Neuronal stem cell (in vitro differentiated cells): ENCODE data around the gene RIMOC1.

Source experiments
- DNase-seq: peaks from one replicate; pipeline ENCODE4 v3.0.0-alpha.2; 2013; ENCODE audit warnings: low spot score
- H2AFZ ChIP-seq: one replicate; pipeline ENCODE4 v1.6.1; 2013; ENCODE audit warnings: mild to moderate bottlenecking, low read length, inconsistent platforms
- H2AK5ac ChIP-seq: 2 replicates; pipeline ENCODE4 v1.6.1; 2013; ENCODE audit warnings: low read depth, mild to moderate bottlenecking, inconsistent platforms, low read length, moderate library complexity, mixed read lengths
- H2BK120ac ChIP-seq: 2 replicates; pipeline ENCODE4 v1.6.1; 2013; ENCODE audit warnings: low read depth, mild to moderate bottlenecking, inconsistent platforms, low read length, moderate library complexity, mixed read lengths
- H2BK12ac ChIP-seq: one replicate; pipeline ENCODE4 v1.6.1; 2013; ENCODE audit warnings: low read length, inconsistent platforms
- H2BK15ac ChIP-seq: 2 replicates; pipeline ENCODE4 v1.6.1; 2013; ENCODE audit warnings: mild to moderate bottlenecking, low read length, inconsistent platforms, mixed read lengths
- H2BK5ac ChIP-seq: one replicate; pipeline ENCODE4 v1.6.1; 2013; ENCODE audit warnings: inconsistent platforms, mild to moderate bottlenecking, low read length, moderate library complexity
- H3K14ac ChIP-seq: one replicate; pipeline ENCODE4 v1.6.1; 2013; ENCODE audit warnings: low read length, inconsistent platforms
- H3K18ac ChIP-seq: 2 replicates; pipeline ENCODE4 v1.6.1; 2013; ENCODE audit warnings: low read length, inconsistent platforms
- H3K23ac ChIP-seq: 2 replicates; pipeline ENCODE4 v1.6.1; 2013; ENCODE audit warnings: low read depth, mild to moderate bottlenecking, mixed read lengths, low read length, inconsistent platforms; ENCODE audit not compliant: poor library complexity
- H3K27ac ChIP-seq: replicated peaks from 3 replicates; pipeline ENCODE4 v1.5.1; 2013; ENCODE audit warnings: low read length, inconsistent platforms
- H3K27me3 ChIP-seq, 3 experiments: 2 replicates each; pipeline ENCODE4 v1.6.1; 2013; ENCODE audit warnings: low read length in 3 of 3, mild to moderate bottlenecking in 2 of 3, inconsistent platforms in 1 of 3, low read depth in 1 of 3, mixed read lengths in 1 of 3, moderate library complexity in 1 of 3; ENCODE audit not compliant: control insufficient read depth in 3 of 3, insufficient read depth in 3 of 3
- H3K36me3 ChIP-seq, 2 donors: replicated peaks in 1 of 2; 2 replicates each; pipeline ENCODE4 v1.6.1; 2013; ENCODE audit warnings: low read length in 2 of 2; ENCODE audit not compliant: control insufficient read depth in 2 of 2, insufficient read depth in 2 of 2
- H3K4ac ChIP-seq: 2 replicates; pipeline ENCODE4 v1.6.1; 2013; ENCODE audit warnings: inconsistent platforms, mild to moderate bottlenecking, low read length, moderate library complexity
- H3K4me1 ChIP-seq, 2 donors: 1 replicate in 1 of 2; 2 replicates in 1 of 2; pipeline ENCODE4 v1.6.1; 2013; ENCODE audit warnings: low read length in 2 of 2, low read depth in 1 of 2; ENCODE audit not compliant: control insufficient read depth in 2 of 2, insufficient read depth in 1 of 2
- H3K4me2 ChIP-seq: one replicate; pipeline ENCODE4 v1.6.1; 2013; ENCODE audit warnings: mild to moderate bottlenecking, low read length, inconsistent platforms; ENCODE audit not compliant: insufficient read depth, poor library complexity, severe bottlenecking
- H3K4me3 ChIP-seq, 2 donors: 2 replicates each; pipeline ENCODE4 v1.5.1; 2013; ENCODE audit warnings: low read length in 2 of 2, mild to moderate bottlenecking in 2 of 2, inconsistent platforms in 1 of 2, moderate library complexity in 1 of 2
- H3K79me1 ChIP-seq: one replicate; pipeline ENCODE4 v1.6.1; 2013; ENCODE audit warnings: low read depth, mild to moderate bottlenecking, inconsistent platforms, low read length, moderate library complexity
- H3K9ac ChIP-seq: one replicate; pipeline ENCODE4 v1.6.1; 2013; ENCODE audit warnings: mild to moderate bottlenecking, low read depth, low read length, inconsistent platforms; ENCODE audit not compliant: poor library complexity
- H3K9me3 ChIP-seq, 2 donors: replicated peaks in 1 of 2; 2 replicates each; pipeline versions ENCODE3 to v1.6.1; 2013; ENCODE audit warnings: low read length in 2 of 2, mild to moderate bottlenecking in 2 of 2, inconsistent platforms in 1 of 2, low read depth in 1 of 2, mixed read lengths in 1 of 2, moderate library complexity in 1 of 2; ENCODE audit not compliant: control insufficient read depth in 2 of 2, insufficient read depth in 1 of 2
- H4K8ac ChIP-seq: one replicate; pipeline ENCODE4 v1.6.1; 2013; ENCODE audit warnings: low read depth, mild to moderate bottlenecking, inconsistent platforms, low read length, moderate library complexity
- H4K91ac ChIP-seq: one replicate; pipeline ENCODE4 v1.6.1; 2013; ENCODE audit warnings: low read length, low read depth, mild to moderate bottlenecking, inconsistent platforms; ENCODE audit not compliant: poor library complexity
- WGBS, 2 donors: extraction: QIAGEN DNeasy Blood & Tissue Kit; methylation state at CpG; one replicate each; pipeline ENCODE4 v1.1.7; 2013; ENCODE audit warnings: missing lambda C conversion rate in 2 of 2, mixed read lengths in 1 of 2; ENCODE audit not compliant: insufficient read length in 2 of 2, insufficient replicate concordance in 1 of 2; ENCODE audit errors: extremely low coverage in 2 of 2; 5-methylcytosine and 5-hydroxymethylcytosine counted together

Gene RIMOC1

DNA sequence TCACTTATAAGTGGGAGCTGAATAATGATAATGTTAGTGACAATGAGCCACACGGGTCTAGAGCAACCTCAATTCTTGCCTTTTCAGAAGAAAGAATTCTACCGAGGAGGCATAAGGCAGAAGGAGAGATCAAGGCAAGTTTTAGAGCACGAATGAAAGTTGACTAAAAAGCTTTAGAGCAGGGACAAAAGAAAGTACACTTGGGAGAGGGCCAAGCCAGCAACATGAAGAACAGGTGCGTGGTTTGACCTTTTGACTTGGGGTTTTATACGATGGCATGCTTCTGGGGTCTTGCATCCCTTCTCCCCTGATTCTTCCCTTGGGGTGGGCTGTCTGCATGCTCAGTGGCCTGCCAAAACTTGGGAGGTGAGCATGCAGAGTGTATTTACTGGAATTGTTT lies 21.4 kb upstream of the RIMOC1 start:
- no peaks in the 10 kb centered on the region for H3K4me1 ChIP-seq
- no CpG with 5 or more reads among the region's 5 CpGs for WGBS, 2 donors
- H3K18ac ChIP-seq, result no peak overlapping the region

DNA sequence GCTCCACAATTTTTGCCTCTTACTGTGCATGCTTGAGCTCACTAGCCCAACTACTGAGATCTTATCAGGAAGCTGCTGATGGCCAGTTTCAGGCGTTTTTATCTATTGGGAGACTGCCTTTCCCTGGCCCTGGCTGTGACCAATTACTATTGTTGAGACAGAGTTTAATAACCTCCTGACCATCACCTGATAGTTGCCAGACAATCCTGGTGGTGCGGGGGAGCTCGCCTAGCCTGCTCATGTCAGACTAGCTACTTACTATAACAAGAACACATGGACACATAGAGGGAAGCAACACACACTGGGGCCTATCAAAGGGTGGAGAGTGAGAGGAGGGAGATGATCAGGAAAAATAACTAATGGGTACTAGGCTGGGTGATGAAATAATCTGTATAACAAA lies 20.9 kb upstream of the RIMOC1 start:
- H3K4ac ChIP-seq, result no peak overlapping the region
- no peaks in the 10 kb centered on the region for H3K4me1 ChIP-seq
- H2AFZ ChIP-seq, result no peak overlapping the region
- no peaks in the 10 kb centered on the region for H3K79me1 ChIP-seq
- WGBS, 2 donors, result no CpG with 5 or more reads among the region's 3 CpGs
- no peak for DNase-seq
- no peak overlapping the region for H2BK120ac ChIP-seq
- no peak overlapping the region for H3K4me3 ChIP-seq
- peaks cover 2 to 5% of the 10 kb centered on the region in 2 donors for H3K9me3 ChIP-seq
- H3K9ac ChIP-seq, result no peak overlapping the region
- no peak overlapping the region for H3K4me2 ChIP-seq
- no peak overlapping the region for H2BK12ac ChIP-seq
- H4K91ac ChIP-seq, result no peak overlapping the region
- no peak overlapping the region for H3K23ac ChIP-seq
- H3K27ac ChIP-seq, result no peak overlapping the region
- H3K18ac ChIP-seq, result no peak overlapping the region
- H4K8ac ChIP-seq, result no peak overlapping the region
- H2AK5ac ChIP-seq, result no peak overlapping the region
- no peak overlapping the region for H2BK5ac ChIP-seq
- H3K27me3 ChIP-seq, result peaks cover 0 to 5% (median 0%) of the 10 kb centered on the region in 3 experiments
- H3K14ac ChIP-seq, result no peak overlapping the region
- no peak overlapping the region for H2BK15ac ChIP-seq
- no peaks in the 10 kb centered on the region for H3K36me3 ChIP-seq

More for the DNA sequence above, 21.4 kb upstream of the RIMOC1 start:
- no peak overlapping the region for H4K91ac ChIP-seq
- H2BK12ac ChIP-seq, result no peak overlapping the region
- no peak overlapping the region for H3K23ac ChIP-seq
- no peak overlapping the region for H2BK5ac ChIP-seq
- no peak overlapping the region for H2BK15ac ChIP-seq
- no peak overlapping the region for H2AFZ ChIP-seq
- no peaks in the 10 kb centered on the region for H3K36me3 ChIP-seq
- no peak overlapping the region for H4K8ac ChIP-seq
- no peak overlapping the region for H3K4me3 ChIP-seq
- peaks cover 1 to 5% of the 10 kb centered on the region in 2 donors for H3K9me3 ChIP-seq
- no peak overlapping the region for H2BK120ac ChIP-seq
- no peak overlapping the region for H3K4ac ChIP-seq
- no peaks in the 10 kb centered on the region for H3K79me1 ChIP-seq
- H3K4me2 ChIP-seq, result no peak overlapping the region
- no peak overlapping the region for H3K27ac ChIP-seq
- no peak overlapping the region for H3K14ac ChIP-seq
- DNase-seq, result no peak
- peaks cover 0 to under 1% (median 0%) of the 10 kb centered on the region in 3 experiments for H3K27me3 ChIP-seq
- no peak overlapping the region for H2AK5ac ChIP-seq
- H3K9ac ChIP-seq, result no peak overlapping the region

DNA sequence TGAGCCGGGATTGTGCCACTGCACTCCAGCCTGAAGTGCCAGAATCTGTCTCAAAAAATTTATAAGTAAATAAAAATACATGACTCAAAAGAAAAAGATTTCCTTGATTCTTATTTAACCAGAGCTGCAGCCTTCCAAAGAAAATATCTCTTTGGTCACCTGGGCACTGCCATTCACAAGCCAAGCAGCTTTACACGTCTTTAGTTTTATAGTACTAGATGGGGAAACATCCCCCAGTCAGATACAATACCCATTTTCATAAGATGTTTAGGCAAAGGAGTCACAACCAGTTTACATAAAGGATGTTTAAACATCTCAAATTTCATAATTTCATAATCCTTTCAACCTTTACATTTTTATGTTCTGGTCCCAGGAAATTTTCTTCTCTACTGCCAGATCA lies 20.2 kb upstream of the RIMOC1 start:
- no peak overlapping the region for H3K23ac ChIP-seq
- no peaks in the 10 kb centered on the region for H3K36me3 ChIP-seq
- H2AFZ ChIP-seq, result no peak overlapping the region
- no peak overlapping the region for H3K27ac ChIP-seq
- no peak overlapping the region for H2BK12ac ChIP-seq
- no peak overlapping the region for H2BK5ac ChIP-seq
- H3K4ac ChIP-seq, result no peak overlapping the region
- H2BK15ac ChIP-seq, result no peak overlapping the region
- DNase-seq, result no peak
- H3K18ac ChIP-seq, result no peak overlapping the region
- no peaks in the 10 kb centered on the region for H3K4me1 ChIP-seq
- H2BK120ac ChIP-seq, result no peak overlapping the region
- no peak overlapping the region for H3K4me2 ChIP-seq
- H4K91ac ChIP-seq, result no peak overlapping the region
- H3K4me3 ChIP-seq, result no peak overlapping the region
- H3K79me1 ChIP-seq, result no peaks in the 10 kb centered on the region
- H4K8ac ChIP-seq, result no peak overlapping the region
- H3K14ac ChIP-seq, result no peak overlapping the region
- H3K9ac ChIP-seq, result no peak overlapping the region
- H2AK5ac ChIP-seq, result no peak overlapping the region
- no CpG with 5 or more reads among the region's 2 CpGs for WGBS, 2 donors
- H3K9me3 ChIP-seq, result peaks cover 2 to 5% of the 10 kb centered on the region in 2 donors
- H3K27me3 ChIP-seq, result peaks cover 0 to 5% (median 0%) of the 10 kb centered on the region in 3 experiments

DNA sequence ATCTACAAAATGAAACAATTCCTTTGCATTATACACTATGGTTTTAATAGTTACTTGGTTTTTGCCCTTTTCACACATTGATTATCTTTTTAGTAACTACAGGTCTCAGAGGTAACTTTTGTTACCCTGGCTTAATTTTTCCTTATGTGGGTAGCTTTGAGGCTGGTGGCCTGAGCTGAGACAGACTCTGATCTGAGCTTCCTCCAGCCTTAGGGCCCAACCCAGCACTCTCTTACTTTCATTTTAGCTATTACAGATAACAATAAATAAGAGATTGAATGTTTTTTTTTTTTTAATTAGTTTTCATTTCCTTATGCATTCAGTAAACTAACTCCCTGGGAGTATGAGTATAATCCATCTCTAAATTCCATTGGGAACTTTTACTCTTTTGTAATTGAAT lies 18.9 kb upstream of the RIMOC1 start:
- Histone ChIP-seq H3K18ac (no peak overlapping the region), H4K91ac (no peak overlapping the region), H4K8ac (no peak overlapping the region), H3K4me2 (no peak overlapping the region), H3K27me3 (peaks cover 0 to 5% (median 0%) of the 10 kb centered on the region in 3 experiments), H3K23ac (no peak overlapping the region), H2AFZ (no peak overlapping the region), H3K27ac (no peak overlapping the region), H3K79me1 (no peaks in the 10 kb centered on the region), H3K4me3 (no peak overlapping the region), H2AK5ac (no peak overlapping the region), H3K4ac (no peak overlapping the region), H2BK5ac (no peak overlapping the region), H2BK12ac (no peak overlapping the region), H2BK120ac (no peak overlapping the region), H3K9ac (no peak overlapping the region), H3K4me1 (no peaks in the 10 kb centered on the region), H3K9me3 (peaks cover 2 to 5% of the 10 kb centered on the region in 2 donors), H2BK15ac (no peak overlapping the region), H3K36me3 (no peaks in the 10 kb centered on the region), H3K14ac (no peak overlapping the region)
- DNase-seq, result no peak
